ENCODE results near the gene STK32B. TPM values are rescaled to one million over a fixed set of nuclear protein-coding genes. Genes with fewer than 3 reads are reported as not detected.
A peak's percentile ranks its signal among the peaks of the same experiment; 100 is the strongest.

Gene STK32B
- total RNA-seq, 2 donors from 2014 or later, result not detected

- Mint-ChIP-seq H3K36me3 (no peaks in the 10 kb centered on the region), H3K9me3 (peaks cover 6 to 13% of the 10 kb centered on the region in 2 donors), H3K27ac (no peak overlapping the region)
- ATAC-seq, result no peak
- no peak for DNase-seq (ENCODE audit: low spot score in 2 of 2)
These were observed 330.7 kb downstream of the STK32B start for GRCh38 chr4:5381961-5382441.

GRCh38 chr4:5383191-5383980, 332.1 kb downstream of the STK32B start:
- no peak overlapping the region for H3K27ac Mint-ChIP-seq
- no peak for DNase-seq (ENCODE audit: low spot score in 2 of 2)
- peaks cover 0 to 5% of the 10 kb centered on the region in 2 donors for H3K9me3 Mint-ChIP-seq
- ATAC-seq, result no peak
- H3K36me3 Mint-ChIP-seq, result no peaks in the 10 kb centered on the region

GRCh38 chr4:5385741-5386311, 334.5 kb downstream of the STK32B start:
- Mint-ChIP-seq H3K27ac (no peak overlapping the region), H3K36me3 (no peaks in the 10 kb centered on the region), H3K9me3 (peaks cover 0 to 5% of the 10 kb centered on the region in 2 donors)
- ATAC-seq (no peak), DNase-seq (ENCODE audit: low spot score in 2 of 2) (no peak)

- DNase-seq (ENCODE audit: low spot score in 2 of 2), result no peak
- ATAC-seq, result no peak
- Mint-ChIP-seq H3K9me3 (peaks cover 3 to 5% of the 10 kb centered on the region in 2 donors), H3K36me3 (no peaks in the 10 kb centered on the region), H3K27ac (no peak overlapping the region)
These were observed 335.6 kb downstream of the STK32B start for GRCh38 chr4:5386921-5387320.

DNA sequence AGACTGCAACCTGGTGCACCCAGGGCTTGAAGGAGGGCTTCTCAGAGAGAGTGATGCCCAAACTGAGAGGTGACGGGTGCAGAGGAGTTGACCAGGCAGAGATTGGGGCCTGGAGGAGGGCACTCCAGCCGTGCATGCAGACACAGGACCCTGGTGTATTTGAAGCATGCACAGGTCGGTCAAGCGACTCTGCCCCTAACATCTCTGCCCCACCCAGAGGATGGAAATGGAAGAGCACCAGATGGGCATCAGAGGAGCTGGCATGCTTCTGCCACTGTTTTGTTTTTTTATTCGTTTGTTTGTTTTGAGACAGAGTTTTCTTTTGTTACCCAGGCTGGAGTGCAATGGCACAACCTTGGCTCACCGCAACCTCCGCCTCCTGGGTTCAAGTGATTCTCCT, 336.2 kb downstream of the STK32B start:
- H3K27ac Mint-ChIP-seq, result no peak overlapping the region
- H3K9me3 Mint-ChIP-seq, result peaks cover 3 to 5% of the 10 kb centered on the region in 2 donors
- DNase-seq (ENCODE audit: low spot score in 2 of 2) (no peak), ATAC-seq (no peak)
- H3K36me3 Mint-ChIP-seq, result no peaks in the 10 kb centered on the region

DNA sequence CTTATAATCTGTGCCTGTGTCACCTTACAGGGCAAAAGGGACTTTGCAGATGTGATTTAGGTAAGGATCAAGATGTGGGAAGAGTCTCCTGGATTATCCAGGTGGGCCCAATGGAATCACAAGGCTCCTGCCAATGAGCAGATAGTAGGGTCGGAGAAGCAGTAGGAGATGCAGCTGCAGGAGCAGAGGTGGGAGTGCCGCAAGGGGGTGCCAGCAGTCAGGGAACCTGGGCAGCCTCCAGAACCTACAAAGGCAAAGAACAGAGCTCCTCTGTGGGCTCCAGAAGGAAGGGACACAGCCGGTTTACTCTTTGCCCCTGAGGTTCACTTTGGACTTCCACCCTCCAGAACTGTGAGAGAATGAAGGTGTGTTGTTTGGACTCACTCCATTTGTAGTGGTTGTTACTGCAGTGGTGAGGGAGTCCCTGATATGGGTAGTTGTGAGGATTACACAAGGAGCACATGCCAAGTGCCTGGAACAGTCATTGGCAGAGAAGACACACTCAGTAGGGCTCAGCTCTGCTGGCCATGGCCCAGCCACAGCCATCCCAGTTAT, 338.6 kb downstream of the STK32B start:
- ATAC-seq (no peak), DNase-seq (ENCODE audit: low spot score in 2 of 2) (no peak)
- Mint-ChIP-seq H3K27ac (no peak overlapping the region), H3K36me3 (no peaks in the 10 kb centered on the region), H3K9me3 (peaks cover 3 to 9% of the 10 kb centered on the region in 2 donors)

- no peaks in the 10 kb centered on the region for H3K36me3 Mint-ChIP-seq
- ATAC-seq (no peak), DNase-seq (ENCODE audit: low spot score in 2 of 2) (no peak)
- no peak overlapping the region for H3K27ac Mint-ChIP-seq
- H3K9me3 Mint-ChIP-seq, result peaks cover 3 to 10% of the 10 kb centered on the region in 2 donors
These were observed 340.2 kb downstream of the STK32B start for GRCh38 chr4:5391492-5391891.

- peaks cover 3 to 10% of the 10 kb centered on the region in 2 donors for H3K9me3 Mint-ChIP-seq
- DNase-seq (ENCODE audit: low spot score in 2 of 2) (no peak), ATAC-seq (no peak)
- H3K27ac Mint-ChIP-seq, result no peak overlapping the region
- no peaks in the 10 kb centered on the region for H3K36me3 Mint-ChIP-seq
These were observed 342.7 kb downstream of the STK32B start for GRCh38 chr4:5393911-5394513.

GRCh38 chr4:5395781-5396180, 344.5 kb downstream of the STK32B start:
- no peak for ATAC-seq
- Mint-ChIP-seq H3K36me3 (no peaks in the 10 kb centered on the region), H3K27ac (no peak overlapping the region), H3K9me3 (peaks cover 3 to 10% of the 10 kb centered on the region in 2 donors)
- DNase-seq (ENCODE audit: low spot score in 2 of 2), result no peak

GRCh38 chr4:5398056-5398455, 346.8 kb downstream of the STK32B start:
- ATAC-seq, result no peak
- no peaks in the 10 kb centered on the region for H3K36me3 Mint-ChIP-seq

GRCh38 chr4:5399124-5399523, 347.8 kb downstream of the STK32B start:
- H3K9me3 Mint-ChIP-seq, result peaks cover 13 to 14% of the 10 kb centered on the region in 2 donors
- H3K36me3 Mint-ChIP-seq, result no peaks in the 10 kb centered on the region
- no peak overlapping the region for H3K27ac Mint-ChIP-seq
- DNase-seq (ENCODE audit: low spot score in 2 of 2), result no peak
- ATAC-seq, result no peak

More at GRCh38 chr4:5398056-5398455, 346.8 kb downstream of the STK32B start:
- DNase-seq (ENCODE audit: low spot score in 2 of 2), result no peak
- Mint-ChIP-seq H3K9me3 (peaks cover 7 to 18% of the 10 kb centered on the region in 2 donors), H3K27ac (no peak overlapping the region)

GRCh38 chr4:5399790-5400421, 348.6 kb downstream of the STK32B start:
- Mint-ChIP-seq H3K27ac (no peak overlapping the region), H3K9me3 (peaks cover 13 to 14% of the 10 kb centered on the region in 2 donors), H3K36me3 (no peaks in the 10 kb centered on the region)
- DNase-seq (ENCODE audit: low spot score in 2 of 2) (no peak), ATAC-seq (no peak)

DNA sequence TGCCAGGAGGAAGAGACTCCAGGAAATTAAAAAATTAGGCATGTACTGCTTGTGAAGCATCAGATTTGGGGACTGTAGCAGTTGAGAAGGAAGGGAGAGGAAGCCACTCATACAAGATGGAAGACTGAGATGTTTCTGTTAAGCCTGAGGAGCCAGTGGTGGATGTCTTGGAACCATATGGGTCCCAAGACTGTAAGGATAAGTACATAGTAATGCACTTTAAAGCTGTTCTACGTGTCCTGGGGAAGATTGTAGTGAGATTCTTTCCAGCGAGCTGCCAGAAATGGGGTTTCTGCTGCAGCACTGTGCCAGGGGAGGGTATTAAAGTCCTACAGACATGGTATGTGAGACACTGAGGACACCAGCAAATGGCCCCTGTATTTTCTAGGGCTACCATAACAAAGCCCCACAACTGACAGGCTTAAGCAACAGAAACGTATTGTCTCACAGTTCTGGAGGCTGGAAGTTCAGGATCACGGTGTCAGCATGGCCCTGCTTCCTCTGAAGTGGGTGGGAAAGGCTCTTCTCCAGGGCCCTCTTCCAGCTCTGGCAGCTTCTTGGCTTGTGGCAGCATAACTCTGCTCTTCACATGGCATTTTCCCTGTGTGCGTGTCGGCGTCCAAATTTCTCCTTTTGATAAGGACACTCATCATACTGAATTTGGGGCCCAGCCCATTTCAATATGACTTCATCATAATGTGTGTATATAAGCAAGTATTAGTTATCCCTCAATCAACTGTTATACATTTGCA, 352.6 kb downstream of the STK32B start:
- no peak for DNase-seq (ENCODE audit: low spot score in 2 of 2)
- ATAC-seq, result no peak
- Mint-ChIP-seq H3K36me3 (peaks cover 15% of the 10 kb centered on the region in 2 donors), H3K9me3 (peaks cover 29 to 30% of the 10 kb centered on the region in 2 donors), H3K27ac (no peak overlapping the region)

- no peak for DNase-seq (ENCODE audit: low spot score in 2 of 2)
- no peak for ATAC-seq
- Mint-ChIP-seq H3K36me3 (peaks cover 15% of the 10 kb centered on the region in 2 donors), H3K27ac (peak overlapping the region in 1 of 2 donors; percentile 22), H3K9me3 (peaks cover 17 to 25% of the 10 kb centered on the region in 2 donors)
These were observed 358.0 kb downstream of the STK32B start for GRCh38 chr4:5409237-5409636.

GRCh38 chr4:5409972-5410618, 358.8 kb downstream of the STK32B start:
- ATAC-seq, result no peak
- Mint-ChIP-seq H3K9me3 (peaks cover 17 to 25% of the 10 kb centered on the region in 2 donors), H3K36me3 (peaks cover 15% of the 10 kb centered on the region in 2 donors), H3K27ac (no peak overlapping the region)
- DNase-seq (ENCODE audit: low spot score in 2 of 2), result no peak

DNA sequence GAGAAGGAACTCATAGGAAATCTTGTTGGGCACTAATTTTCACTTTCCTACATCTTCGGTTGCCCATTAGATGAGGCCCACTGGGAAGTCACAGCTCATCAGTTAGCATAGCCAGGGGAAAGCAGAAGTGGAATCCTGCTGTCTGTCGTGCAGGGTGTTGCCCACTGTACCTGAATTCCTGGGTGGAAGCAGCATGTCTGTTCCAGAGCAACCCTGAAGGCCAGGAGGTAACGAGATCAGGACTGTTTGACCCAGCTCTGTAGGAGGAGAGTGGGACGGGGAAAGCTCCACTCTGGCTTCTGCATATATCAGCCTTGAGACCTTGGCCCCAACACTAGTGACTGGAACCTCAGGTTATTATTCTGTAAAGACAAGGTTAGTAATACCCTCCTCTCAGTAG, 361.0 kb downstream of the STK32B start:
- H3K36me3 Mint-ChIP-seq, result peaks cover 2% of the 10 kb centered on the region in 2 donors
- no peak for DNase-seq (ENCODE audit: low spot score in 2 of 2)
- H3K9me3 Mint-ChIP-seq, result peaks cover 9 to 14% of the 10 kb centered on the region in 2 donors
- ATAC-seq, result no peak
- H3K27ac Mint-ChIP-seq, result no peak overlapping the region

Measured in activated naive CD4-positive, alpha-beta T cell treated with anti-CD3 and anti-CD28 coated beads, Interleukin-2, amount 50 U/mL, for 72 hours (primary cell).